ENCODE measurements around the gene BCKDHB.

GRCh38 chr6:80143419-80143937 lies 37.0 kb downstream of the BCKDHB start:
- TF ChIP-seq CTCF (IDR thresholded peaks at IDR 0.05) (no peak), POLR2A (IDR thresholded peaks at IDR 0.05) (no peak)
